Liver (tissue), 9 donors: ENCODE data around the gene WIZ. TPM values are rescaled to one million over a fixed set of nuclear protein-coding genes. Genes with fewer than 3 reads are reported as not detected.

Source experiments
- DNase-seq: peaks from one replicate; pipeline ENCODE4 v3.0.0-alpha.2; 2017; ENCODE audit warnings: low spot score
- H3K27ac ChIP-seq, 2 donors: one replicate each; pipeline ENCODE4 v1.7.0; 2013; ENCODE audit warnings: inconsistent platforms in 2 of 2, low read length in 2 of 2, control low read depth in 1 of 2, low read depth in 1 of 2, mild to moderate bottlenecking in 1 of 2
- H3K27me3 ChIP-seq, 4 donors: one replicate each; pipeline versions ENCODE4 v1.6.1 to v1.7.0; 2013; ENCODE audit warnings: low read length in 3 of 4, inconsistent platforms in 1 of 4, mild to moderate bottlenecking in 1 of 4, moderate library complexity in 1 of 4; ENCODE audit not compliant: control insufficient read depth in 4 of 4, insufficient read depth in 4 of 4
- H3K36me3 ChIP-seq, 4 donors: one replicate each; pipeline versions ENCODE4 v1.6.1 to v1.7.0; 2013; ENCODE audit warnings: low read length in 3 of 4, mild to moderate bottlenecking in 3 of 4, low read depth in 1 of 4, moderate library complexity in 1 of 4; ENCODE audit not compliant: control insufficient read depth in 4 of 4, insufficient read depth in 3 of 4
- H3K4me1 ChIP-seq, 4 donors: one replicate each; pipeline versions ENCODE4 v1.6.1 to v1.7.0; 2013; ENCODE audit warnings: low read length in 3 of 4, mild to moderate bottlenecking in 3 of 4, moderate library complexity in 1 of 4; ENCODE audit not compliant: control insufficient read depth in 4 of 4, insufficient read depth in 4 of 4
- H3K4me3 ChIP-seq, 3 donors: one replicate each; pipeline versions ENCODE4 v1.6.1 to v1.7.0; 2013; ENCODE audit warnings: low read length in 3 of 3, control low read depth in 1 of 3, low read depth in 1 of 3, mild to moderate bottlenecking in 1 of 3
- H3K9ac ChIP-seq, 2 donors: one replicate each; pipeline ENCODE4 v1.7.0; 2013; ENCODE audit warnings: low read length in 2 of 2, mild to moderate bottlenecking in 2 of 2, moderate library complexity in 2 of 2, control low read depth in 1 of 2, low read depth in 1 of 2
- H3K9me3 ChIP-seq, 4 donors: one replicate each; pipeline versions ENCODE4 v1.6.1 to v1.7.0; 2013; ENCODE audit warnings: low read length in 3 of 4; ENCODE audit not compliant: control insufficient read depth in 4 of 4
- ATF3 ChIP-seq: IDR thresholded peaks from 2 replicates; pipeline ENCODE4 v1.6.1; 2016; ENCODE audit warnings: antibody characterized with exemption
- EGR1 ChIP-seq, 2 donors: IDR thresholded peaks; 2 replicates each; pipeline ENCODE4 v1.6.1; 2016 to 2018; ENCODE audit warnings: antibody characterized with exemption in 2 of 2, low read depth in 2 of 2
- FOXA1 ChIP-seq: IDR thresholded peaks from 2 replicates; pipeline ENCODE4 v1.6.1; 2016; ENCODE audit warnings: antibody characterized with exemption
- FOXA2 ChIP-seq: IDR thresholded peaks from 2 replicates; pipeline ENCODE4 v1.6.1; 2016; ENCODE audit warnings: antibody characterized with exemption
- GABPA ChIP-seq, 2 donors: IDR thresholded peaks in 1 of 2; conservative IDR thresholded peaks in 1 of 2; 2 replicates each; pipeline ENCODE4 v1.6.1; 2016; ENCODE audit warnings: antibody characterized with exemption in 2 of 2, mild to moderate bottlenecking in 1 of 2, moderate library complexity in 1 of 2
- HNF4A ChIP-seq, 2 donors: conservative IDR thresholded peaks; 2 replicates each; pipeline ENCODE4 v1.6.1; 2016; ENCODE audit warnings: antibody characterized with exemption in 2 of 2, mild to moderate bottlenecking in 2 of 2
- HNF4G ChIP-seq: IDR thresholded peaks from 2 replicates; pipeline ENCODE4 v1.6.1; 2016; ENCODE audit warnings: antibody characterized with exemption
- JUND ChIP-seq, 2 donors: IDR thresholded peaks; 2 replicates each; pipeline ENCODE4 v1.6.1; 2016; ENCODE audit warnings: antibody characterized with exemption in 2 of 2
- MAX ChIP-seq: IDR thresholded peaks from 2 replicates; pipeline ENCODE4 v1.6.1; 2016; ENCODE audit warnings: antibody characterized with exemption
- NR2F2 ChIP-seq: IDR thresholded peaks from 2 replicates; pipeline ENCODE4 v1.6.1; 2016; ENCODE audit warnings: antibody characterized with exemption
- RAD21 ChIP-seq, 2 donors: IDR thresholded peaks; 2 replicates each; pipeline ENCODE4 v1.6.1; 2016; ENCODE audit warnings: antibody characterized with exemption in 2 of 2, mild to moderate bottlenecking in 2 of 2
- REST ChIP-seq: IDR thresholded peaks from 2 replicates; pipeline ENCODE4 v1.6.1; 2016; ENCODE audit warnings: antibody characterized with exemption, mild to moderate bottlenecking
- RXRA ChIP-seq, 2 donors: IDR thresholded peaks; 2 replicates each; pipeline ENCODE4 v1.6.1; 2017 to 2018; ENCODE audit warnings: antibody characterized with exemption in 2 of 2, mild to moderate bottlenecking in 1 of 2
- SP1 ChIP-seq: IDR thresholded peaks from 2 replicates; pipeline ENCODE4 v1.6.1; 2018; ENCODE audit warnings: antibody characterized with exemption, mild to moderate bottlenecking
- TAF1 ChIP-seq: conservative IDR thresholded peaks from 2 replicates; pipeline ENCODE4 v1.6.1; 2016; ENCODE audit warnings: antibody characterized with exemption, mild to moderate bottlenecking
- YY1 ChIP-seq: IDR thresholded peaks from 2 replicates; pipeline ENCODE4 v1.6.1; 2016; ENCODE audit warnings: antibody characterized with exemption, mild to moderate bottlenecking
- WGBS: extraction: QIAGEN DNeasy Blood & Tissue Kit; methylation state at CpG from one replicate; pipeline ENCODE4 v1.1.7; 2013; 5-methylcytosine and 5-hydroxymethylcytosine counted together
- polyA plus RNA-seq, 2 donors: library from polyadenylated mRNA; stranded (reverse) in 1 of 2; unstranded in 1 of 2; fragments of 200-250 nt in 1 of 2; fragments of >200 nt in 1 of 2; fragmentation: Nextera tagmentation in 1 of 2; extraction: Ambion mirVana in 1 of 2; gene quantifications; one replicate each; pipeline versions ENCODE4 v1.2.1 to v1.2.3, GENCODE V29; 2013 to 2015
- total RNA-seq, 2 donors: library from RNA; depleted of rRNA; stranded (reverse); fragments of >200 nt; gene quantifications; one replicate each; pipeline ENCODE4 v1.2.3, GENCODE V29; 2014
- TF ChIP-seq, protein P1 (sequence below): IDR thresholded peaks from 2 replicates; pipeline ENCODE4 v1.6.1; 2016; ENCODE audit warnings: antibody characterized with exemption
- TF ChIP-seq, protein P2 (sequence below): fragments of 150-350 bp; IDR thresholded peaks from 2 replicates; pipeline ENCODE4 v1.5.1; 2017; ENCODE audit warnings: improper control_type of control experiment, low read depth, low read length; ENCODE audit not compliant: missing input control
- donor health status: healthy.
- donor health status: healthy.
- donor health status: healthy.
- donor health status: healthy.
- donor health status: healthy.

Gene WIZ
- total and polyA plus RNA-seq, 4 donors = 3.8 to 12.7 (median 8.6) TPM

DNA sequence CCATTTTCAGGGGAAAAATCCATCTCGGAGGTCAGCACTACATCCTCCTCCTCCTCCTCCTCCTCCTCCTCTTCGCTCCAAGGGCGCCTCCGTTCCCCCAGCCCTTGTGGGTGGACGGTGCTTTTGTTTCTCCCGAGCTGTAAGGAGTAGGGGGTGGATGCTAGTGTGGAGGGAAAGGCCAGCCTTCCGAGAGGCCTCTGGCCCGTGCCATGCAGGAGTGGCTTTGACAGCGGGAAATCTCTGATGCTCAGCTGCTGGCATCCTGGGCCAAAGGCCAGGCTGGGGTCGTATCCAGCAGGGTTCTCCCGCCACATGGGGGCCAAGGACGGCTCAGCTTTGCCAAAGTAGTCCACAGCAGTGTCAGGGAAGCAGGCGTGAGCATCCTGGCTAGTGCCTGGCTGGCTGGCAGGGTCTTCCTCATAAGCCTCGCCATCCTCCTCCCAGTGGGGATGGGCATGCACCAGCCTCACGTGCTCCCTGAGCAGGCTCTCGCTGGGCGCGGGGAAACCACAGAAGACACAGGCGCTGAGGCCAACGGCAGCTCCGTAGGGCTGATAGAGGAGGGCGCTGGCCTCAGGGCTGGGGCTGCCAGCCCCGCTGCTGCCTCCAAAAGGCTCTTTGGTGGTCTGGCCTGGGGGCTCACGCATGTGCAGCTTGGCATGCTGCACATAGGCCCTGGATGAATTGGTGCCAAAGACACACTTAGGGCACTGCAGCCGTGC lies 10.5 kb downstream of the WIZ start (continued):
- TF ChIP-seq SP1 (no peak), FOXA2 (no peak), TAF1 (no peak), HNF4A (conservative IDR thresholded peaks at IDR 0.05) (no peak), NR2F2 (no peak), EGR1 (IDR thresholded peaks at IDR 0.05; ENCODE audit: low read depth in 2 of 2) (no peak)

GRCh38 chr19:15438577-15438976 lies 11.2 kb downstream of the WIZ start:
- H3K36me3 ChIP-seq = no peaks in the 10 kb centered on the region
- peaks cover 12 to 24% (median 18%) of the 10 kb centered on the region in 4 donors for H3K4me1 ChIP-seq
- no peak overlapping the region for H3K9ac ChIP-seq
- no peak overlapping the region for H3K27ac ChIP-seq
- DNase-seq = no peak
- WGBS = 96% methylated on average over 27 of the region's 27 CpGs
- TF ChIP-seq MAX = no peak
- TF ChIP-seq, protein P1, sequence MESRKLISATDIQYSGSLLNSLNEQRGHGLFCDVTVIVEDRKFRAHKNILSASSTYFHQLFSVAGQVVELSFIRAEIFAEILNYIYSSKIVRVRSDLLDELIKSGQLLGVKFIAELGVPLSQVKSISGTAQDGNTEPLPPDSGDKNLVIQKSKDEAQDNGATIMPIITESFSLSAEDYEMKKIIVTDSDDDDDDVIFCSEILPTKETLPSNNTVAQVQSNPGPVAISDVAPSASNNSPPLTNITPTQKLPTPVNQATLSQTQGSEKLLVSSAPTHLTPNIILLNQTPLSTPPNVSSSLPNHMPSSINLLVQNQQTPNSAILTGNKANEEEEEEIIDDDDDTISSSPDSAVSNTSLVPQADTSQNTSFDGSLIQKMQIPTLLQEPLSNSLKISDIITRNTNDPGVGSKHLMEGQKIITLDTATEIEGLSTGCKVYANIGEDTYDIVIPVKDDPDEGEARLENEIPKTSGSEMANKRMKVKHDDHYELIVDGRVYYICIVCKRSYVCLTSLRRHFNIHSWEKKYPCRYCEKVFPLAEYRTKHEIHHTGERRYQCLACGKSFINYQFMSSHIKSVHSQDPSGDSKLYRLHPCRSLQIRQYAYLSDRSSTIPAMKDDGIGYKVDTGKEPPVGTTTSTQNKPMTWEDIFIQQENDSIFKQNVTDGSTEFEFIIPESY = no peak
- TF ChIP-seq REST = no peak
- TF ChIP-seq SP1 = no peak
- no peak for TF ChIP-seq TAF1
- no peak for TF ChIP-seq JUND (IDR thresholded peaks at IDR 0.05)
- TF ChIP-seq RAD21 (IDR thresholded peaks at IDR 0.05) = no peak
- TF ChIP-seq EGR1 (IDR thresholded peaks at IDR 0.05; ENCODE audit: low read depth in 2 of 2) = no peak
- TF ChIP-seq GABPA (IDR thresholded peaks at IDR 0.05 in 1 of 2, conservative IDR thresholded peaks at IDR 0.05 in 1 of 2) = no peak
- no peak for TF ChIP-seq ATF3
- no peak for TF ChIP-seq RXRA (IDR thresholded peaks at IDR 0.05)
- no peak for TF ChIP-seq NR2F2
- no peak for TF ChIP-seq YY1
- no peak for TF ChIP-seq HNF4G
- no peak for TF ChIP-seq HNF4A (conservative IDR thresholded peaks at IDR 0.05)
- no peak for TF ChIP-seq FOXA1
- TF ChIP-seq FOXA2 = no peak
- TF ChIP-seq, protein P2, sequence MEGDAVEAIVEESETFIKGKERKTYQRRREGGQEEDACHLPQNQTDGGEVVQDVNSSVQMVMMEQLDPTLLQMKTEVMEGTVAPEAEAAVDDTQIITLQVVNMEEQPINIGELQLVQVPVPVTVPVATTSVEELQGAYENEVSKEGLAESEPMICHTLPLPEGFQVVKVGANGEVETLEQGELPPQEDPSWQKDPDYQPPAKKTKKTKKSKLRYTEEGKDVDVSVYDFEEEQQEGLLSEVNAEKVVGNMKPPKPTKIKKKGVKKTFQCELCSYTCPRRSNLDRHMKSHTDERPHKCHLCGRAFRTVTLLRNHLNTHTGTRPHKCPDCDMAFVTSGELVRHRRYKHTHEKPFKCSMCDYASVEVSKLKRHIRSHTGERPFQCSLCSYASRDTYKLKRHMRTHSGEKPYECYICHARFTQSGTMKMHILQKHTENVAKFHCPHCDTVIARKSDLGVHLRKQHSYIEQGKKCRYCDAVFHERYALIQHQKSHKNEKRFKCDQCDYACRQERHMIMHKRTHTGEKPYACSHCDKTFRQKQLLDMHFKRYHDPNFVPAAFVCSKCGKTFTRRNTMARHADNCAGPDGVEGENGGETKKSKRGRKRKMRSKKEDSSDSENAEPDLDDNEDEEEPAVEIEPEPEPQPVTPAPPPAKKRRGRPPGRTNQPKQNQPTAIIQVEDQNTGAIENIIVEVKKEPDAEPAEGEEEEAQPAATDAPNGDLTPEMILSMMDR = no peak
- no peak overlapping the region for H3K4me3 ChIP-seq
- no peaks in the 10 kb centered on the region for H3K27me3 ChIP-seq
- H3K9me3 ChIP-seq = no peaks in the 10 kb centered on the region
